Measurements from ENCODE around the gene CACNB4.

- TF ChIP-seq SUZ12 (IDR thresholded peaks at IDR 0.05; ENCODE audit: extremely low read depth, insufficient read depth, insufficient read length): no peak
- no peak for TF ChIP-seq YY1 (IDR thresholded peaks at IDR 0.05; ENCODE audit: insufficient read depth, insufficient read length)
Observed at GRCh38 chr2:151927501-151928221, 171.2 kb downstream of the CACNB4 start.
